ENCODE results near the gene PLAAT4. TPM values are rescaled to one million over a fixed set of nuclear protein-coding genes. Genes with fewer than 3 reads are reported as not detected.

PLAAT4 gene
- total RNA-seq, 1 donor from 2014 or later: 14.1 TPM

DNA sequence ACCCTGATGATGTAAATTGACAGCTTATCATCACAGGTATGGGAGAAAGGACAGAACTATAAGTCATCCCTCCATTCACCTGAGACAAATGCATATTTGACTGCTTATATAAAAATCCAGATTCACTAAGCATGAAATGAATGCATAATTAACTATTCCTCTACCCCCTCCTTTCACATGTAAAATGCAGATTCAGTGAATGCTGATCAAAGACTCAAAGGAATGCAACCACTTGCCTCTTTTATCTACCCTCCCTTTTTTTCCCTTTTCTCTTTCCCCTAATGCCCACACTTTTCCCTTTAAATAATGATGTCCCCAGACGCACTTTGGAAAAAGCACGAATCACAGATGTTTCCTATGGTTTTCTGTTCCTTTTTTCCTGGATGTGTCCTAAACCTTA, 4.5 kb upstream of the PLAAT4 start:
- H3K4me3 ChIP-seq (ENCODE audit: low read depth, low read length): no peak overlapping the region
- H3K36me3 ChIP-seq (ENCODE audit: control insufficient read depth, insufficient read depth, low read length): no peaks in the 10 kb centered on the region
- no peak for TF ChIP-seq CTCF (IDR thresholded peaks at IDR 0.05; ENCODE audit: insufficient read depth, low read length, poor library complexity, severe bottlenecking)
- no peaks in the 10 kb centered on the region for H3K27me3 ChIP-seq (ENCODE audit: control insufficient read depth, insufficient read depth, low read length)
- no peak for DNase-seq (ENCODE audit: low read depth)

- H3K27me3 ChIP-seq (ENCODE audit: control insufficient read depth, insufficient read depth, low read length): no peaks in the 10 kb centered on the region
- TF ChIP-seq CTCF (IDR thresholded peaks at IDR 0.05; ENCODE audit: insufficient read depth, low read length, poor library complexity, severe bottlenecking): no peak
- H3K4me3 ChIP-seq (ENCODE audit: low read depth, low read length): no peak overlapping the region
- no peaks in the 10 kb centered on the region for H3K36me3 ChIP-seq (ENCODE audit: control insufficient read depth, insufficient read depth, low read length)
- DNase-seq (ENCODE audit: low read depth): no peak
Observed at GRCh38 chr11:63532799-63533475, 3.7 kb upstream of the PLAAT4 start.

DNA sequence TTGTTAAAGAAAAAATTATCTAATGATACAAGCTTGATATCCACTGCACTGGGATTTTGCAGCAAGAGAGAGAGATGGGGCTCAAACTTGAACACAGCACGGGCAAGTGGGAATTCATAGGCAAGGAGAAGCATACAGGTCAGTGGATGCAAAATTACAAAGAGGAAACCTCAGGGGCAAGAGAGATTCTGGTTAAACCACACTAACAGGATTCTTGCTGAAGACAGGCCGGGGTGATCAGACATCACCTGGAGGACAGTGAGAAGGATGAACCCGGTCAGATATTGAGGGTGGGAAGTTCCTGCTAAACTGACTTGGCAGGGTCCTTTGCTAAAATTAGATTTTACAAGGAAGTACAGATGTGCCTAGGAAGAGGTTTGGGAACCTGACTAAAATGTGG, 2.5 kb upstream of the PLAAT4 start:
- DNase-seq (ENCODE audit: low read depth): no peak
- H3K4me3 ChIP-seq (ENCODE audit: low read depth, low read length): no peak overlapping the region
- no peaks in the 10 kb centered on the region for H3K27me3 ChIP-seq (ENCODE audit: control insufficient read depth, insufficient read depth, low read length)
- TF ChIP-seq CTCF (IDR thresholded peaks at IDR 0.05; ENCODE audit: insufficient read depth, low read length, poor library complexity, severe bottlenecking): no peak
- peaks cover 2% of the 10 kb centered on the region for H3K36me3 ChIP-seq (ENCODE audit: control insufficient read depth, insufficient read depth, low read length)

DNA sequence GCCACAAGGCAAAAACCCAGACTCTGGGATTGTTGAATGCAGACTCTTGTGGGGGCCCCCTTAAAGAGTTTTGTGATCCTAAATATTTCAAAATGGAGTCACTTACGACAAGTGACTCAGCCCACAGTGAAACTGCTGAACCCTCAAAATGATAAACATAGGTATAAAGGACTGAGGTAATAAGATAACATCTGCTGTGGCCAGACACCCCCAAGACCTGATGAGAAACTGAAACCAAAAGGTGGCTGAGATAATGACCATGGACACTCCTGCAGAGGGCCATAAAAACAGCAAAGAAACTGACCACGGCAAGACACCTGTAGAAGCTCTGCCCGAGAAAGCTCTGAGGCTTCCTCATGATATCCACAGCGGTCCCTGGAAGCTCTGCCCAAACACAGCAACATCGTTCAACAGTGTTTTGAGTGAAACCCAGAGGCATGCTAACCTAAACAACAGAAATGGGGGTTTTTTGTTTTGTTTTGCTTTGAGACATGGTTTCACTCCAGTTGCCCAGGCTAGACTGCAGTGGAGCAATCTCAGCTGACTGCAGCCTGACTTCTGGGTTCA, 1.6 kb upstream of the PLAAT4 start:
- Histone ChIP-seq H3K27me3 (ENCODE audit: control insufficient read depth, insufficient read depth, low read length) (no peaks in the 10 kb centered on the region), H3K36me3 (ENCODE audit: control insufficient read depth, insufficient read depth, low read length) (peaks cover 2% of the 10 kb centered on the region), H3K4me3 (ENCODE audit: low read depth, low read length) (no peak overlapping the region)
- no peak for DNase-seq (ENCODE audit: low read depth)
- TF ChIP-seq CTCF (IDR thresholded peaks at IDR 0.05; ENCODE audit: insufficient read depth, low read length, poor library complexity, severe bottlenecking): no peak

GRCh38 chr11:63535734-63536133, 874 bp upstream of the PLAAT4 start:
- no peak overlapping the region for H3K4me3 ChIP-seq (ENCODE audit: low read depth, low read length)
- no peak for TF ChIP-seq CTCF (IDR thresholded peaks at IDR 0.05; ENCODE audit: insufficient read depth, low read length, poor library complexity, severe bottlenecking)
- no peak for DNase-seq (ENCODE audit: low read depth)
- H3K27me3 ChIP-seq (ENCODE audit: control insufficient read depth, insufficient read depth, low read length): no peaks in the 10 kb centered on the region
- peaks cover 2% of the 10 kb centered on the region for H3K36me3 ChIP-seq (ENCODE audit: control insufficient read depth, insufficient read depth, low read length)
